Calu3 (cell line): ENCODE data around the gene PPM1G. TPM values are rescaled to one million over a fixed set of nuclear protein-coding genes. Genes with fewer than 3 reads are reported as not detected.

Experiments used
- BruUV-seq: library from RNA; stranded (reverse); fragments of 400-500 nt; replicated peaks from 2 replicates; lab custom pipeline; 2021; lab: Mats Ljungman, UMichigan
- CTCF ChIA-PET: fragments of 300-600 bp; sonication (Branson Sonifier 250); formaldehyde crosslinking; loops from one replicate; lab custom pipeline; 2022; ENCODE audit warnings: antibody characterized with exemption; lab: Charles Lee
- DNase-seq: peaks from one replicate; pipeline ENCODE4 v3.0.0; 2022
- H3K27ac Mint-ChIP-seq: one replicate; pipeline ENCODE4 v1.8.0; 2022; ENCODE audit warnings: mixed read lengths; ENCODE audit not compliant: unreplicated experiment
- H3K27me3 Mint-ChIP-seq: one replicate; pipeline ENCODE4 v1.8.0; 2022; ENCODE audit warnings: mixed read lengths; ENCODE audit not compliant: unreplicated experiment
- H3K36me3 Mint-ChIP-seq: one replicate; pipeline ENCODE4 v1.8.0; 2022; ENCODE audit warnings: mild to moderate bottlenecking, moderate library complexity, mixed read lengths; ENCODE audit not compliant: insufficient read depth, unreplicated experiment
- H3K4me1 Mint-ChIP-seq: one replicate; pipeline ENCODE4 v1.8.0; 2022; ENCODE audit warnings: mild to moderate bottlenecking, low read depth, mixed read lengths; ENCODE audit not compliant: unreplicated experiment
- H3K4me3 Mint-ChIP-seq: one replicate; pipeline ENCODE4 v1.8.0; 2022; ENCODE audit warnings: mild to moderate bottlenecking, low read depth, moderate library complexity, mixed read lengths; ENCODE audit not compliant: unreplicated experiment
- H3K9me3 Mint-ChIP-seq: one replicate; pipeline ENCODE4 v1.8.0; 2022; ENCODE audit warnings: low read depth, mixed read lengths; ENCODE audit not compliant: unreplicated experiment
- CTCF ChIP-seq: fragments of 200-600 bp; IDR thresholded peaks from one replicate; pipeline ENCODE4 v1.8.0; 2022; ENCODE audit warnings: antibody characterized with exemption; ENCODE audit not compliant: unreplicated experiment
- intact Hi-C: fragments of 100-400 bp; cut with micrococcal nuclease; formaldehyde crosslinking; loops from one replicate; pipeline ENCODE4 v1.10.0; 2022; ENCODE audit not compliant: unreplicated experiment
- total RNA-seq: library from RNA; stranded (reverse); gene quantifications from 2 replicates; pipeline ENCODE4 v1.2.3, GENCODE V29; 2022

The PPM1G gene
- total RNA-seq, 1 experiment from 2014 or later: 118 TPM

- intact Hi-C loops: no loop called here
- H3K27me3 Mint-ChIP-seq: no peaks in the 10 kb centered on the region
- H3K4me3 Mint-ChIP-seq: no peak overlapping the region
- peaks cover 7% of the 10 kb centered on the region for H3K36me3 Mint-ChIP-seq
- DNase-seq: no peak
- CTCF ChIA-PET: no interaction called here
- no peaks in the 10 kb centered on the region for H3K9me3 Mint-ChIP-seq
- H3K27ac Mint-ChIP-seq: no peak overlapping the region
- no peak for TF ChIP-seq CTCF
- no peaks in the 10 kb centered on the region for H3K4me1 Mint-ChIP-seq
- BruUV-seq: no TSS peak
Measured at GRCh38 chr2:27422958-27423357, 13.6 kb upstream of the PPM1G start.

GRCh38 chr2:27421660-27422250 lies 12.4 kb upstream of the PPM1G start:
- DNase-seq: no peak
- no peak overlapping the region for H3K27ac Mint-ChIP-seq
- intact Hi-C loops: no loop called here
- BruUV-seq: no TSS peak
- H3K27me3 Mint-ChIP-seq: no peaks in the 10 kb centered on the region
- no peaks in the 10 kb centered on the region for H3K4me1 Mint-ChIP-seq
- no peaks in the 10 kb centered on the region for H3K36me3 Mint-ChIP-seq
- no peak for TF ChIP-seq CTCF
- CTCF ChIA-PET: no interaction called here
- H3K9me3 Mint-ChIP-seq: no peaks in the 10 kb centered on the region
- no peak overlapping the region for H3K4me3 Mint-ChIP-seq

- Mint-ChIP-seq H3K27ac (no peak overlapping the region), H3K27me3 (no peaks in the 10 kb centered on the region), H3K4me3 (no peak overlapping the region), H3K36me3 (no peaks in the 10 kb centered on the region), H3K9me3 (no peaks in the 10 kb centered on the region), H3K4me1 (no peaks in the 10 kb centered on the region)
- BruUV-seq: no TSS peak
- intact Hi-C loops: no loop called here
- no peak for DNase-seq
- CTCF ChIA-PET: no interaction called here
- TF ChIP-seq CTCF: no peak
Measured at GRCh38 chr2:27420996-27421395, 11.6 kb upstream of the PPM1G start.

GRCh38 chr2:27416151-27416550 lies 6.8 kb upstream of the PPM1G start:
- Mint-ChIP-seq H3K4me3 (no peak overlapping the region), H3K27ac (no peak overlapping the region), H3K36me3 (no peaks in the 10 kb centered on the region), H3K9me3 (peaks cover 3% of the 10 kb centered on the region), H3K27me3 (no peaks in the 10 kb centered on the region), H3K4me1 (peaks cover 6% of the 10 kb centered on the region)
- no peak for DNase-seq
- CTCF ChIA-PET: interaction anchor here (0.7 kb wide), 1 partner anchor 74 kb away, joined by 3 read pairs; no protein-coding TSS in a partner anchor
- intact Hi-C loops: no loop called here
- BruUV-seq: no TSS peak
- TF ChIP-seq CTCF: no peak
